HEK293T (cell line): Measurements from ENCODE around the gene HSD3B7.

Experiments
- L3MBTL2 ChIP-seq: fragments of 450-650 bp; conservative IDR thresholded peaks from 2 replicates; pipeline ENCODE4 v1.6.1; 2016; ENCODE audit warnings: mild to moderate bottlenecking
- SUZ12 ChIP-seq: fragments of 450-650 bp; IDR thresholded peaks from 2 replicates; pipeline ENCODE4 v1.6.1; 2016; ENCODE audit warnings: mild to moderate bottlenecking

GRCh38 chr16:30941600-30942425, 43.2 kb upstream of the HSD3B7 start:
- no peak for TF ChIP-seq SUZ12
- no peak for TF ChIP-seq L3MBTL2
